ENCODE data around the gene PPP2R5C.

Gene PPP2R5C

DNA sequence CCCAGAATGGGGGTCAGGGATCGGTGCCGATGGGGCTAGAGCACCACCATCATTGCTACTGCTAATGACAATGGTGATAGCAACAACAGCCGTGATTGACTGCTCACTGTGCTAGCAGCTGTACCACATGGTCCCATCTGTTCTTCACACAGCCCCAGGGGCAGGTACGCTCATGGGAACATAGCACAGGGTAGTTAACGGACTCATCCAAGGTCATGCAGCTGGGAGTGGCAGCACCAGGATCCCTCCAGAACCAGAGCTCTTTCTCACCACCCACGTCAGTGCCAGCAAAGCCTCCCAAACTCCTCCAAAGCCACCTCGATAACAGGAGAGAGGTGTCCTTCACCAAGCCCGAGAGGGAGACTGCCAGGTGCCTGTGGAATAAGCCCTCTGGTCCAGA, 191.6 kb downstream of the PPP2R5C start:
- DNase-seq (ENCODE audit: low read depth): no peak
- no peak overlapping the region for H3K4me3 ChIP-seq (ENCODE audit: low read depth, low read length)

DNA sequence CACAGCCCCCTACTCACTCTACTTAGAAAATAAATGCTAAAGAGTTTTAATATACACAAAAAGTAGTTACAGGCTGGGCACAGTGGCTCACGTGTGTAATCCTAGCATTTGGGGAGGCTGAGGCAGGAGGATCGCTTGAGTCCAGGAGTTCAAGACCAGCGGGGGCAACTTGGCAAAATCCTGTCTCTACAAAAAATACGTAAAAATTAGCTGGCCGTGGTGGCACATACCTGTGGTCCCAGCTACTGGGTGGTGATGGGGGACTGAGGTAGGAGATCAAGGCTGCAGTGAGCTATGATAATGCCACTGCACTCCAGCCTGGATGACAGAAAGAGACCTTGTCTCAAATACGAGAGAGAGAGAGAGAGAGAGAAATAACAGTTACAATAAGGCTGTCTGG, 193.0 kb downstream of the PPP2R5C start:
- H3K4me3 ChIP-seq (ENCODE audit: low read depth, low read length): no peak overlapping the region
- no peak for DNase-seq (ENCODE audit: low read depth)

DNA sequence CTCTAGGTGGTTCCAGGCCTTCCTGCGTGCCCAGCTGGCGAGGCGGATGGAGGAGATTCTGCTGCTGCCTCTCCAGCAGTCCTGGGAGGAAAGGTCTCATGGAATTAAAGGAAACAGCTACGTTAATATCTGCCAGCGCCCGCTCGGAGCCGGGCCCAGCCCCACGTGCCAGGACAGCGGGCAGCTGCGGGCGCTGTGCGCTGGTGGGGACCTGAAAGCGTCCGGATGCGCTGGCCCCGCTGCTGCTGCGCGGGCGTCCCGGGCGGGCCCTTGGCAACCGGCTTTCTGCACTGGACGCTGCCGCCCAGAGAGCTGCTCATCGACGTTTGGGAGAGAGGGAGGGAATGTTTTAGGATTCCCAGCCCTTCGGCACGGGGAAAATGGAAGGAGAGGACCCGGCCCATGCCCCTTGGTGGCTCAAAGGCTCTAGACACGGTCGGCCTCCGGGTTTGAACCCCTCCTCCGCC, 194.2 kb downstream of the PPP2R5C start:
- no peak for DNase-seq (ENCODE audit: low read depth)
- H3K4me3 ChIP-seq (ENCODE audit: low read depth, low read length): no peak overlapping the region

DNA sequence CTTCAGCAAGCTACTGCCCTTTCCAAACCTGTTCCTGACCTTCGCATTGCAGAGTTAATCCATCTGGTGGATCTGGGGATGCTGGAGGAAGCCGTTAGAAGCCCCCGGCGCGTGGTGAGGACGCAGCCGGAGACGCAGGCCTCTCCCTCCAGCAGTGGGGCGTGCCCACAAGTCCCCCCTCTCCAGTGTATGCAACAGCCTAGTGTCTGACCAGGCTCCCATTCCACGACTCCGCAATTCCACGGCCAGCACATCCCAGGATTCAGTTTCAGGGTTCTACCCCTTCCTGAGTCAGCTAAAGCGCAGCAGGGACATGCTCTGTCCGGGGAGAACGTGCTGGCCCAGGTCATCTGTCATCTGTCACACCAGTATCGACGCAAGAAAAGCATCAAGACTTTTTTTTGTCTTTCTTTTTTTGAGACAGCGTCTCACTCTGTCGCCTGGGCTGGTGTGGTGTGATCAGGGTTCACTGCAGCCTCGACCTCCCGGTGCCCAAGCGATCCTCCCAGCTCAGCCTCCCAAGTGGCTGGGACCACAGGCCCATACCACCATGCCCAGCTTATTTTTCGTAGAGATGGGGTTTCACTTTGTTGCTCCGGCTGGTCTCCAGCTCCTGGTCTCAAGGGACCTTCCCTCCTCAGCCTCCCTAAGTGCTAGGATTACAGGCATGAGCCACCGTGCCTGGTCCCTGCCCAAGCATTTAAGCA, 194.8 kb downstream of the PPP2R5C start:
- no peak overlapping the region for H3K4me3 ChIP-seq (ENCODE audit: low read depth, low read length)
- DNase-seq (ENCODE audit: low read depth): no peak

DNA sequence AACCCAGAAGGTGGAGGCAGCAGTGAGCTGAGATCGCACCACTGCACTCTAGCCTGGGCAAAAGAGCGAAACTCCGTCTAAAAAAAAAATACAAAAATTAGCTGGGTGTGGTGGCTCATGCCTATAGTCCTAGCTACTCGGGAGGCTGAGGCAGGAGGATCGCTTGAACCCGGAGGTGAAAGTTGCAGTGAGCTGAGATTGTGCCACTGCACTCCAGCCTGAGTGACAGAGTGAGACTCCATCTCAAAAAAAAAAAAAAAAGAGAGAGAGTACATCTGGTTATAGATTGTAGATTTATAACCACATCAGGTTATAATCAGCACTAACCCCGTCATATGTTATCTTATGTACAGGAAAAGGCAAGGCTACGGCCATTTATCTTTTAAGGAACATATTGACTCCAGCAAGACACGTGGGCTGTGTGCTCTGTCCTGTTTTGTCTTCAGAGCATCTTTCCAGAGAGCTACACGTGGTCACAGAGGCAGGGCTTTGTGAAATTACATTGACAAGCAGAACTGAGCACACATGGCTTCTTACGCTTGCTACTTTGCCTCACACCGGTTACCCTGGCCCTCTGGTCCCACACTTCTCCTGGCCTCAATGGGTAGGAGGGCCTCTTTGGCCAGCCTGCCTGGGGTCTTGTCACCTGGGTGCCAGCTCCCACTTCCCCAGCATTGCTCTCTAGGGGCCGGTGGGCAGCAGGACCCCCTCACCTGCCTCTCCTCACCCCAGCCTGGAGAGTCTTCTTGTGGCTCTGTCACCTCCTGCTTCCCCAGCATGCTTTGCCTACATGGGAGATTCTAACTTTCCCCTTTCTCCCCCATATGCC, 196.1 kb downstream of the PPP2R5C start:
- no peak for DNase-seq (ENCODE audit: low read depth)
- no peak overlapping the region for H3K4me3 ChIP-seq (ENCODE audit: low read depth, low read length)

DNA sequence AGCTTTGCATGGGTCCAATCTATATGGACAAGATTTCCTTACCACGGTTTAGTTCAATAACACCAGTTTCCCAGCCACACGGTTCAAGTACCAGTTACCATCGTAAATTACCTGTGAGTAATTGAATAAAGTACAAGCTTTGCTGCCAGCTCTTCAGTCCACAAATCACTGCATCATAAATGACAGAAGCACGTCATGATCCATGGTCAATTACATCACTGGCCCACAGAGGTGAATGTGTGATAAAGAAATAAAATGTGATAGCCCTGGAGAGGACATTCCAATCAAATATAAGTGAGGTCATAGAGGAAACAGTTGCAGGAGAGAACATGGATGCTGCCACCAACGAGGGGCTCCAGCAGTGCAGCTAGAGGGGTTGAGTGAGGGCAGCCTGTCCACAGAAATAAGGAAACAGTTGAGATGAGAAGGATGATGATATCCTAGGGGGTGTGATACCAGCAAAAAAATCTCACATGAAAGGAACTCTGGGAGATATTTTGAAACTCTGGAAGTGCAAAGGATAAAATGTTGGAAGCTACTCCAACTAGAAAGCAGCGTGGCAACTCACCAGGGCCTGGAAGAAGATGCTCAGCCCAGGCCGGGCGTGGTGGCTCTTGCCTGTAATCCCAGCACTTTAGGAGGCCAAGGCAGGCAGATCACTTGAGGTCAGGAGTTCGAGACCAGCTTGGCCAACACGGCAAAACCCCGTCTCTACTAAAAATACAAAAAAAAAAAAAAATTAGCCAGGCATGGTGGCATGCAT, 197.1 kb downstream of the PPP2R5C start:
- no peak overlapping the region for H3K4me3 ChIP-seq (ENCODE audit: low read depth, low read length)
- DNase-seq (ENCODE audit: low read depth): no peak

DNA sequence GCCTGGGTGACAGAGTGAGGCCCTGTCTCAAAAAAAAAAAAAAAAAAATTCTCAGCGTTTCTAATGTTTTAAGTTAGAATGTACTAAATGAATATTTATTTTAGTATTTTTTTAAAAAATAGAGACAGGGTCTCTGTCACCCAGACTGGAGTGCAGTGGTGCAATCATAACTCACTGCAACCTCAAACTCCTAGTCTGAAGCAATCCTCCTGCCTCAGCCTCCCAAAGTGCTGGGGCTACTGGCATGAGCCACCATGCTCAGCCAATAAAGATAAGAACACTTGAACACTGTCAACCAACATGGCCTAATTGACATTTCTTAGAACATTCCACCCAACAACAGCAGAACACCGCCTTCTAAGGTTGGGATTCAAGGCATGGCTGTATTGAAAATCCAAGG, 197.8 kb downstream of the PPP2R5C start:
- no peak for DNase-seq (ENCODE audit: low read depth)
- no peak overlapping the region for H3K4me3 ChIP-seq (ENCODE audit: low read depth, low read length)

DNA sequence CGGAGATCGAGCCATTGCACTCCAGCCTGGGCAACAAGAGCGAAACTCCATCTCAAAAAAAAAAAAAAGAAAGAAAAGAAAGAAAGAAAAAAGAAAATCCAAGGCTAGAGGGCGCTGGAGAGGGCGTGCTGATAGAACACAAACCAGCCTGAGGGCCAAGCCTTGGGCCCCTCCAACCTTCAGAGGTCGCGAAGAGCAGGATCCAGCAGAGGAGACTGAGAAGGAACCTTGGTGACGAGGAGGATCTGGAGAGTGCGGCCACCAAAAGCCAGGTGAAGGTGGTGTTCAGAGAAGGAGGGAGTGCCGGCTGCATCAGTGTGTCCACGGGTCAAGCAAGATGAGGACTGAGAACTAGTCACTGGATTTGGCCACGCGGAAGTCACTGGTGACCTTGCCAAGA, 198.7 kb downstream of the PPP2R5C start:
- H3K4me3 ChIP-seq (ENCODE audit: low read depth, low read length): no peak overlapping the region
- no peak for DNase-seq (ENCODE audit: low read depth)

DNA sequence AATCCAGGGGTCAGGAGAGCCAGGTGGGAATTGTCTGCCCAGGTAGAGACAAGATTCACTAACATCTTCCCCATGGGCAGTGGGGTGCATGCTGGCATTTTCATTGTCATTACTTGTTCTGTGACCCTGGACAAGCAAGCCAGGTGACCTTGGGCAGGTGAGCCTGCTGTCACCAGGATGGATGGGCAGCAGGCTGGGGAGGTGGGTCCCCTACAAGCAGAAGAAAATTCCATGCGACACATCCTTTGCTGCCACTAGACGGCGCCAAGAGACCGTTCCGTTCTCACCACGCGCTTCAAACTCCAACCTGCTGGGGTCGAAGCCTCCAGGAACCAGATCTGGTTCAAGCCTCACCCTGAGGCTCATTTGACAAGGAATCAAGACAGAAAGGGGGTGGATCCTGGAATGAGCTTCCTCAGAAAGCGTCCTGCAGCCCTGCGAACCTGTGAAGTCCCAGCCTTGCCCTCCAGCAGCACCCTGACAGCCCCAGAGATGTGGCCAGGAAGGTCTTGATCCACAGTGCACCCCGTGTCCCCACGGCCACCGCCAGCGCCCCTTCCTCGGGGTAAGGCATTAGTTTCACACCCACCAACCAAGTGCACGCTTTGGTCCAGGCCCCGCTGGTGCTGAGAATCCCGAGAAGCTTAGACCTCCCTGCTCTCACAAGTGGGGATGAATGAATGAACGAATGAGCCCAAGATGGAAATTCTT, 199.7 kb downstream of the PPP2R5C start:
- H3K4me3 ChIP-seq (ENCODE audit: low read depth, low read length): no peak overlapping the region
- no peak for DNase-seq (ENCODE audit: low read depth)

DNA sequence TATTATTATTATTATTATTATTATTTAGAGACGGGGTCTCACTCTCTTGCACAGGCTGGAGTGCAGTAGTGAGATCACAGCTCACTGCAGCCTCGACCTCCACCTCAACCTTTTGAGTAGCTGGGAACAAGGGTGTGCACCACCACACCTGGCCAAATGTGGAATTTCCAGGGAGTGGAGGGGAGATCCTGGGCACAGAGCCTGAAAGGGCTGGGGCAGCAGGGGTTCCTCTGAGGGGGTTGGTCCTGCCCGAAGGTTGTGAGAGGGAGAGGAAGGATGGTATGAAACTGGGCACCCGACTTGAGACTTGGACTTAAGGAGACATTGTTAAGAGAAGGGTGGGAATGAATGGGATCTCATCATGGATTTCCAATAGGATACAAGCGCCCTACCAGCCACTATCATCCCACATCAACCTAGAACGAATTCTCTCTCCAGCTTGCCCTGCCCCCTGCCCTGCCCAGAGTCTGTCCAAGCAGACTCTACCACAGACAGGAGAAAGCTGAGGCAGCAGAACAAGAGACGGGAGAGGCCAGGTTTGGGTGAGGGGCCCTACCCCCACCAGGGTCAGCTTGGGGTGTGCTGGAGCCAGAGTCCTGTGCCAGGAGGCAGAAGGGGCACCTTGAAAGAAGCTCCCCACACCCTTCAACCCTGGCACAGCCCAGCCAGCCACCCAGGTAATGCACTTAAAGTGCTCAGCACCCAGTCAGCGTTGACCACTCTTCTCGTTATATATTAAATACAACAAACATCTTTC, 200.4 kb downstream of the PPP2R5C start:
- DNase-seq (ENCODE audit: low read depth): no peak
- no peak overlapping the region for H3K4me3 ChIP-seq (ENCODE audit: low read depth, low read length)

DNA sequence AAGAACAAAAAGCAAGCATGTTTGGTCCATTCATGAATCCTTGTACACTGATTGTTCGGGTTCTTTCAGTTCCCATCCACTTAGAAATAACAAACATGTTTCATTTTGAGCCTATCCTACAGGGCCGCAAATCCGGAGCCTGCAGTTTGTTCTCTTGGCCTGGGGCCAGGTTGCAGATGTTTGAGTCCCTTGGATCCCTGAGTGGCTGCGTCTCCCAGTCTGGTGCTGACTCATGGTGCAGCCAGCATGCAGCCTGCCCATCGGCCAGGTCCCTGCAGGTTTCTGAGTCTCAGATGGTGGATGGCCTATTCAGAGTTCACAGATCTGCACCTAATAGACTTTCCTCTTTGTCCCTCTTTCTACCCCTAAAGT, 201.0 kb downstream of the PPP2R5C start:
- peak; percentile 81 for DNase-seq (ENCODE audit: low read depth)

DNA sequence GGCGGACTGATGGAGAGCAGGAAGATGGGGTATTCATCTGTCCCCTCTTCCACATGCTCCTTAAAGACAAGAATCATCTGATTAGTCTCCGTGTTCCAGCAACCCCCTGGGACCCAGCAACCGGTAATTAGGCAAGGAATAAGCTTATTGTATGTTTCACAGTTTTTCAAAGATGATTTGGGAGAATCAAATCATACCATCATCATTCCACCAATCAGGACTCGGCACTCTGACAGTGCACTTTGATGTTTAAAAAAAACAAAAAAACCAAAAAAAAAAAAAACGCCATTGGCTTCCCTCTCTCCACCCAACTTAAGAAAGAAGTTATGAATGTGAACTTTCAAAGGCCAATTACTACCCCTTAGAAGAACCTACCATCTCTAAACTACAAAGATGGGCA, 201.5 kb downstream of the PPP2R5C start:
- H3K4me3 ChIP-seq (ENCODE audit: low read depth, low read length): no peak overlapping the region
- no peak for DNase-seq (ENCODE audit: low read depth)

More for the DNA sequence above, 201.0 kb downstream of the PPP2R5C start:
- no peak overlapping the region for H3K4me3 ChIP-seq (ENCODE audit: low read depth, low read length)

DNA sequence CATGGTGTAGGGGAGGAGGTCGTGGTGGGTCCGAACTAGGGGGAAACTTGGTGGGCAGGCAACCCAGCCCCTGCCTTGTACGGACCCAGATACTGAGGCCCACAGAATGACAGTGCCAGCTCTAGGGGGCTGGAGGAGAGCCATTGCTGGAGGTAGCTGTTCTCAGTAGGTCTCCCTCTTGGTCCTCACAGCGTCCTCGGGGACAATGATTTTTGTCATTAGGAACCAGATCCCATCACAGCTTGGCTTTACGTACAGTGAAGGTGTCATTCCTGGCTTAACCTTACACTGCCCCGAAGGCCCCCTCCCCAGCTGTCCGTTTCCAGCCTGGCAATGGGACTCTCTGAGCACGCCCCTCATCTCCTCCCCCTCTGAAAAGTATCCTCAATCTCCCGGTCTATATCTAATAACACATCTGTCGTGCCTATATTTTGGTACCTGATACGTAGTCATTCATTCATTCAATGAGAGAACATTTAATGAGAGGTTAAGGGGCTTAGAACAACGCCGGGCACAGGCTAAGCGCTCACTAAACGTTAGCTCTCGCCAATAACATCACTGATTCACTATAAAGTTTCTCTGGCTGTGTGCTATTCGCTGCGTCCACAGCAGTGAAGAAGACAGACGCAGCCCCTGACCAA, 202.3 kb downstream of the PPP2R5C start:
- peak overlapping the region; percentile 2 for H3K4me3 ChIP-seq (ENCODE audit: low read depth, low read length)
- DNase-seq (ENCODE audit: low read depth): no peak

DNA sequence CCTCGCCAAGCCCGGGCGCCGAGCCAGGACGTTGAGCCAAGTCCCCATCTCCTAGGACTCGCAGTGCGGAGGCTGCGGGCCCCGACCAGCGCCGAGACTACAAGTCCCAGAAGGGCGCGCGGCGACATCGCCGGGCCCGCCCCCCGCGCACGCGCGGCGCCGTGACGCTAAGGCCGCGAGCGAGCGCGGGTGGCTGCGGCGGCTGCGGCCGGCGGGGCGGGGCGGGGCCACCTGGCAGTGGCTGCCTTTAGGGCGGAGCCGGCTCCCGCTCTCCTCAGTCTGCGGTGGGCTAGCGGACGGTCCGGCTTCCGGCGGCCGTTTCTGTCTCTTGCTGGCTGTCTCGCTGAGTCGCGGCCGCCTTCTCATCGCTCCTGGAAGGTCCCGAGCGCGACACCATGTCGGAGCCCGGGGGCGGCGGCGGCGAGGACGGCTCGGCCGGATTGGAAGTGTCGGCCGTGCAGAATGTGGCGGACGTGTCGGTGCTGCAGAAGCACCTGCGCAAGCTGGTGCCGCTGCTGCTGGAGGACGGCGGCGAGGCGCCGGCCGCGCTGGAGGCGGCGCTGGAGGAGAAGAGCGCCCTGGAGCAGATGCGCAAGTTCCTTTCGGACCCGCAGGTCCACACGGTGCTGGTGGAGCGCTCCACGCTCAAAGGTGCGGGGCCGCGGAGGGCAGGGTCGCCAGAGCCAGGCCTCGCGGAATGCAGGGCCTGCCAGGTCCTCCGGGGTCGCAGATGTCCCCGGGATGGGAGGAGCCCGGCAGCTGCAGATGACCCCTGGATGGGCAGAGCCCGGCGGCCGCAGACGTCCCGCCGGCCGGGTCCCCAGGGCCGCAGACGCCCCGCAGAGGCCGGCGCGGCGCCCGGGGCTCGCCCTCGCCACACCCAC, 203.0 kb downstream of the PPP2R5C start, which contains the start of gene DYNC1H1:
Gene DYNC1H1, plus strand, starts transcription at position 277 of the 884 bp plus-strand sequence. Its CDS starts 119 bp downstream, at position 396.
- peak within 1 kb of the TSS; percentile 99 for H3K4me3 ChIP-seq (ENCODE audit: low read depth, low read length)

DNA sequence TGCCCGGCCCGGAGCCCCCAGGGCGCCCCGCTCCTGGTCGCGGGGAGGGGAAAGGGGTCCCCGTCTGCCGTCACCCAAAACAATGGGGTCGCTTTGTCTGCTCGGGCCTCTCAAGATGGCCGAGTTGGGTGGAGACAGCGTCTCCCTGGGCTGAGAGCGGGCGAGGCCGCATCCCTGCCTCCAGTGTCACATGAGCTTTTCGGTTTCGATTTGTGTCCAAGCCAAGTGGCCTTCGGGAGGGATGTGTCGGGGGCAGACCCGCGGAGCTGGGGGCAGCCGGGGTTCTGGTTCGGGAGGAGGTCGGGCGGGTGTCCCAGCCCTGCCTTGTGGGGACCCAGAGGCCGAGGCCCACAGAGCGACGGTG, 203.7 kb downstream of the PPP2R5C start:
- DNase-seq (ENCODE audit: low read depth): no peak

More for the DNA sequence above, 203.0 kb downstream of the PPP2R5C start, which contains the start of gene DYNC1H1:
- DNase-seq (ENCODE audit: low read depth): peak; percentile 91

DNA sequence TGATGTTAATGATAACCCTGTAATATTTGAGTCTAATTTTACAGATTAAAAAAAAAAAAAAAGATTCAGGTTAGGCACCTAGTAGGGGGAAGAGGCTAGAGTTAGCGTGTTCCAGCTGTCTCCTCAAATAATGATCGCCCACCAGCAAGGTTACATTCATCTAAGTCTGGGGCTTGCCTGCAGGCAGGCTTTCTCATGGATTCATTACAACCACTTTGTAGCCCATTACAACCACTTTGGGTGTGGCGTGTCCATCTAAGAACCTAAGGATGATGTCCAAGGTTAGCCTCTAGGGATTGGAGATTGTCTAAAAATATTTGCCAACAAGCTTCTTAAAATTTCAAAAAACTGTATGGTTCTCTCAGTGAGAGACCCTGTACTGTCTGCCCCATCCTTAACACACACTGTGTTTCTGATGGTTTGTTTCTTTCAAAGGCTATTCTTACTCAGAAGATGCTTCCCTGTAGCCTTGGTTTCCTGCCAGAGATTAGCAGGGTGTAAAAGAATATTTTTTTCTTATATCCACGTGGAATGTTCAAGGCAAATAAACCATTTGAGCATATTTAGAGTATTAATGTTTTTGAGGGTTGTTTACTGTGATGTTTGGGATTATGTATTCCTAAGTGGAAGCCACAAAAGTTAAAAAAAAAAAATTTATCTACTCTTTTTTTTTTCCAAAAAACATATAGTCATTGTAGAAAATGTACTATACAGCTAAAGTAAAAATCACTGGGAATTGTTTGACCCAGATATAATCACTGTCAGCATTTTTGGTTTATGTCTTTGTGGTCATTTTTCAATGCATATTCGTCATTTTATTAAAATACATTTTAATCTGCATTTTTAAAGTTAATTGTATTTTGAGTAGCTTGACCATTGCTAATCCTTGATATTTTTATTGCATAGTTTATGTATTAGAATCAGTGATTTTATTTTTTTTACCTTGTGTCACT, 204.5 kb downstream of the PPP2R5C start:
- DNase-seq (ENCODE audit: low read depth): no peak
- peak overlapping the region; percentile 99 for H3K4me3 ChIP-seq (ENCODE audit: low read depth, low read length)

More for the DNA sequence above, 203.7 kb downstream of the PPP2R5C start:
- H3K4me3 ChIP-seq (ENCODE audit: low read depth, low read length): peak overlapping the region; percentile 99
